Mammary epithelial cell (primary cell): ENCODE measurements around the gene RNF111.

ENCODE experiments used
- EZH2 ChIP-seq: IDR thresholded peaks from 2 replicates; pipeline ENCODE4 v1.6.1; 2012; ENCODE audit warnings: low read length, inconsistent platforms, borderline replicate concordance
- TF ChIP-seq, protein P1 (sequence below), 2 donors: IDR thresholded peaks in 1 of 2; conservative IDR thresholded peaks in 1 of 2; 2 replicates each; pipeline ENCODE4 v1.5.1; 2011 to 2012; ENCODE audit warnings: inconsistent platforms in 2 of 2, low read length in 2 of 2, mild to moderate bottlenecking in 2 of 2, control low read depth in 1 of 2, low read depth in 1 of 2; ENCODE audit not compliant: insufficient read depth in 1 of 2; ENCODE audit errors: extremely low read depth in 1 of 2

DNA sequence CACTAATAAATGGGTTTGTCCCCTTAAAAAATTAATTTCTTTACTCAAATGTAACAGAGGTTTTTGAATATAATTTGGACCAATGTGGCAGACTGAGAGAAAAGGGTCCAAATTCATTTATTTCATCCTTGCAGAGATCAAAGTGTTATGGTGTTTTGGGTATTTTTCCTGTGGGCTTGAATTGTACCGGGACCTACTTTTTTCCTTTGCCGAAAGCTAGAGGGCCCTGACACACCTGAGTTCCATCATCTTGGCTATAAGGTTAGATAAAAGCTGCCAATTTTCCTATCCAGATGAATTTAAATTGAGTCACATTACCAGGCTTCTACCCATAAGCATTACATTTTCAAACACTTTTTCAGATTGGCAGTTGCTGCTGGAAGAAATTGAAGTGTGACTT lies 118.4 kb downstream of the RNF111 start:
- TF ChIP-seq, protein P1, sequence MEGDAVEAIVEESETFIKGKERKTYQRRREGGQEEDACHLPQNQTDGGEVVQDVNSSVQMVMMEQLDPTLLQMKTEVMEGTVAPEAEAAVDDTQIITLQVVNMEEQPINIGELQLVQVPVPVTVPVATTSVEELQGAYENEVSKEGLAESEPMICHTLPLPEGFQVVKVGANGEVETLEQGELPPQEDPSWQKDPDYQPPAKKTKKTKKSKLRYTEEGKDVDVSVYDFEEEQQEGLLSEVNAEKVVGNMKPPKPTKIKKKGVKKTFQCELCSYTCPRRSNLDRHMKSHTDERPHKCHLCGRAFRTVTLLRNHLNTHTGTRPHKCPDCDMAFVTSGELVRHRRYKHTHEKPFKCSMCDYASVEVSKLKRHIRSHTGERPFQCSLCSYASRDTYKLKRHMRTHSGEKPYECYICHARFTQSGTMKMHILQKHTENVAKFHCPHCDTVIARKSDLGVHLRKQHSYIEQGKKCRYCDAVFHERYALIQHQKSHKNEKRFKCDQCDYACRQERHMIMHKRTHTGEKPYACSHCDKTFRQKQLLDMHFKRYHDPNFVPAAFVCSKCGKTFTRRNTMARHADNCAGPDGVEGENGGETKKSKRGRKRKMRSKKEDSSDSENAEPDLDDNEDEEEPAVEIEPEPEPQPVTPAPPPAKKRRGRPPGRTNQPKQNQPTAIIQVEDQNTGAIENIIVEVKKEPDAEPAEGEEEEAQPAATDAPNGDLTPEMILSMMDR (conservative IDR thresholded peaks at IDR 0.05 in 1 of 2, IDR thresholded peaks at IDR 0.05 in 1 of 2; ENCODE audit: extremely low read depth in 1 of 2, insufficient read depth in 1 of 2, low read depth in 1 of 2, low read length in 2 of 2), result peak; percentile 19 to 51
- TF ChIP-seq EZH2, result no peak
